Endothelial cell of umbilical vein (primary cell): ENCODE data around the gene QRFP. TPM values are rescaled to one million over a fixed set of nuclear protein-coding genes. Genes with fewer than 3 reads are reported as not detected.

ENCODE experiments used
- BruUV-seq: library from RNA; stranded (reverse); fragments of 400-500 nt; replicated peaks from 2 replicates; lab custom pipeline; 2021; lab: Mats Ljungman, UMichigan
- CTCF ChIA-PET: fragments of 300-600, 350-600 bp; sonication (Branson Sonifier 250); formaldehyde crosslinking; loops from one replicate; lab custom pipeline; 2021; ENCODE audit warnings: antibody characterized with exemption, inconsistent platforms; lab: Charles Lee
- POLR2A ChIA-PET: fragments of 300-600, 350-600 bp; sonication (Branson Sonifier 250); formaldehyde crosslinking; loops from one replicate; lab custom pipeline; 2021; ENCODE audit warnings: antibody characterized with exemption, inconsistent platforms; lab: Charles Lee
- DNase-seq: peaks from one replicate; pipeline ENCODE4 v3.0.0-alpha.2; 2011; ENCODE audit warnings: low read depth, low spot score
- FAIRE-seq: peaks from 2 replicates; lab custom pipeline; 2011; peaks lifted over from hg19 to GRCh38; lab: Jason Lieb, UNC
- H2AFZ ChIP-seq: 2 replicates; pipeline ENCODE4 v1.6.0; 2012; ENCODE audit warnings: low read depth, low read length, control low read depth, inconsistent platforms
- H3K27ac ChIP-seq: 2 replicates; pipeline ENCODE4 v1.5.1; 2011; ENCODE audit warnings: low read depth, mild to moderate bottlenecking, control low read depth, low read length, moderate library complexity; ENCODE audit not compliant: insufficient read depth
- H3K27me3 ChIP-seq, 2 experiments: 2 replicates each; pipeline versions ENCODE4 v1.6.0 to v1.6.1; 2011; ENCODE audit warnings: low read length in 2 of 2, mixed read lengths in 1 of 2; ENCODE audit not compliant: control insufficient read depth in 2 of 2, insufficient read depth in 2 of 2
- H3K36me3 ChIP-seq, 2 experiments: 2 replicates in 1 of 2; 3 replicates in 1 of 2; pipeline ENCODE4 v1.5.1; 2011; ENCODE audit warnings: low read length in 2 of 2, mild to moderate bottlenecking in 1 of 2, moderate library complexity in 1 of 2; ENCODE audit not compliant: control insufficient read depth in 2 of 2, insufficient read depth in 2 of 2; ENCODE audit errors: extremely low read depth in 1 of 2
- H3K4me1 ChIP-seq: 3 replicates; pipeline ENCODE4 v1.5.1; 2011; ENCODE audit warnings: mild to moderate bottlenecking, low read length; ENCODE audit not compliant: control insufficient read depth, insufficient read depth; ENCODE audit errors: extremely low read depth
- H3K4me2 ChIP-seq: 2 replicates; pipeline ENCODE4 v1.6.1; 2011; ENCODE audit warnings: low read length, control low read depth, mixed read lengths; ENCODE audit not compliant: insufficient read depth
- H3K4me3 ChIP-seq, 3 experiments: fragments of 200-600 bp in 1 of 3; sonication (generic), shearing (Covaris generic) in 1 of 3; replicated peaks in 1 of 3; 2 replicates each; pipeline ENCODE4 v1.5.1; 2011 to 2016; ENCODE audit warnings: control low read depth in 3 of 3, low read length in 3 of 3, mild to moderate bottlenecking in 2 of 3, inconsistent platforms in 1 of 3, low read depth in 1 of 3, moderate library complexity in 1 of 3; ENCODE audit not compliant: insufficient read depth in 1 of 3
- H3K79me2 ChIP-seq: 2 replicates; pipeline ENCODE4 v1.6.0; 2012; ENCODE audit warnings: low read length, inconsistent platforms; ENCODE audit not compliant: control insufficient read depth, insufficient read depth
- H3K9ac ChIP-seq: replicated peaks from 2 replicates; pipeline ENCODE3; 2011; ENCODE audit warnings: low read length, control low read depth; ENCODE audit not compliant: insufficient read depth; ENCODE audit errors: extremely low read depth
- H3K9me1 ChIP-seq: replicated peaks from 3 replicates; pipeline ENCODE4 v1.6.0; 2011; ENCODE audit warnings: mild to moderate bottlenecking, low read length; ENCODE audit not compliant: control insufficient read depth, insufficient read depth; ENCODE audit errors: extremely low read depth
- H3K9me3 ChIP-seq: replicated peaks from 2 replicates; pipeline ENCODE4 v1.5.1; 2012; ENCODE audit warnings: low read length, inconsistent platforms; ENCODE audit not compliant: control insufficient read depth, insufficient read depth
- H4K20me1 ChIP-seq: replicated peaks from 2 replicates; pipeline ENCODE3; 2011; ENCODE audit warnings: mild to moderate bottlenecking, low read length; ENCODE audit not compliant: control insufficient read depth, insufficient read depth; ENCODE audit errors: extremely low read depth
- CTCF ChIP-seq, 2 donors: IDR thresholded peaks; 1 replicate in 1 of 2; 2 replicates in 1 of 2; pipeline ENCODE4 v1.5.1; 2011; ENCODE audit warnings: low read length in 2 of 2, mild to moderate bottlenecking in 2 of 2, moderate library complexity in 2 of 2, control low read depth in 1 of 2, inconsistent platforms in 1 of 2, low read depth in 1 of 2; ENCODE audit not compliant: insufficient read depth in 1 of 2; ENCODE audit errors: extremely low read depth in 1 of 2
- EZH2 ChIP-seq: IDR thresholded peaks from 2 replicates; pipeline ENCODE4 v1.6.1; 2012; ENCODE audit warnings: borderline replicate concordance, low read depth, mild to moderate bottlenecking, moderate library complexity, low read length, inconsistent platforms; ENCODE audit not compliant: severe bottlenecking
- FOS ChIP-seq: IDR thresholded peaks from 2 replicates; pipeline ENCODE4 v1.6.1; 2011; ENCODE audit warnings: mild to moderate bottlenecking, low read length, moderate library complexity, borderline replicate concordance; ENCODE audit not compliant: insufficient read depth
- GATA2 ChIP-seq: IDR thresholded peaks from 2 replicates; pipeline ENCODE4 v1.7.0; 2011; ENCODE audit warnings: low read depth, mild to moderate bottlenecking, moderate library complexity, mixed read lengths, low read length; ENCODE audit not compliant: insufficient read length, insufficient read depth
- JUN ChIP-seq: IDR thresholded peaks from 2 replicates; pipeline ENCODE4 v1.6.1; 2011; ENCODE audit warnings: borderline replicate concordance, low read depth; ENCODE audit not compliant: insufficient read length, insufficient read depth
- MAX ChIP-seq: IDR thresholded peaks from 2 replicates; pipeline ENCODE4 v1.6.1; 2011; ENCODE audit not compliant: insufficient read depth, insufficient read length
- MYC ChIP-seq: IDR thresholded peaks from one replicate; pipeline ENCODE4 v1.6.1; 2011; ENCODE audit warnings: mild to moderate bottlenecking, low read depth, low read length
- POLR2A ChIP-seq: IDR thresholded peaks from 2 replicates; pipeline ENCODE4 v1.6.1; 2012; ENCODE audit warnings: low read depth, mild to moderate bottlenecking, control low read depth, low read length
- POLR2AphosphoS5 ChIP-seq: IDR thresholded peaks from 2 replicates; pipeline ENCODE4 v1.6.1; 2012; ENCODE audit warnings: low read depth, mild to moderate bottlenecking, control low read depth, low read length, moderate library complexity; ENCODE audit not compliant: insufficient read depth
- dilution Hi-C: fragments of 300-500 bp; cut with MboI; formaldehyde crosslinking; loops from one replicate; pipeline ENCODE4 v1.15.0; 2019; ENCODE audit warnings: low sequenced_read_pairs; ENCODE audit not compliant: extremely low pct_ligation_motif_present
- intact Hi-C: fragments of 100-400 bp; cut with micrococcal nuclease; formaldehyde crosslinking; loops from one replicate; pipeline ENCODE4 v1.10.0; 2022
- polyA plus RNA-seq, 4 experiments: library from polyadenylated mRNA; depleted of rRNA in 3 of 4; stranded (reverse) in 3 of 4; unstranded in 1 of 4; fragments of >200 nt; gene quantifications; 2 replicates each; pipeline versions ENCODE4 v1.2.1 to v1.2.3, GENCODE V29; 2011 to 2012; ENCODE audit warnings: missing spikeins in 1 of 4
- total RNA-seq: library from RNA; stranded (reverse); gene quantifications from 2 replicates; pipeline ENCODE4 v1.2.3, GENCODE V29; 2021

Gene QRFP
- total and polyA plus RNA-seq, 2 donors (not counting 3 experiments of a cell fraction or from before 2014, with no cell fraction given), result not detected

- no peaks in the 10 kb centered on the region for H3K27me3 ChIP-seq
- no TSS peak for BruUV-seq
- intact Hi-C loops (no loop called here), dilution Hi-C loops (loop anchor here (25.0 kb wide), 1 partner anchor 180 kb away; the partner anchor contains the start of gene EXOSC2)
- H3K79me2 ChIP-seq, result peaks cover 72% of the 10 kb centered on the region
- no peak overlapping the region for H3K9ac ChIP-seq
- H3K36me3 ChIP-seq, result peaks cover 19 to 34% of the 10 kb centered on the region in 2 experiments
- H3K4me3 ChIP-seq, result no peak overlapping the region
- H3K27ac ChIP-seq, result no peak overlapping the region
- no peak overlapping the region for H3K4me2 ChIP-seq
- FAIRE-seq (no peak), DNase-seq (no peak)
- H3K4me1 ChIP-seq, result peaks cover 3% of the 10 kb centered on the region
- no peaks in the 10 kb centered on the region for H3K9me1 ChIP-seq
- POLR2A ChIA-PET, result no interaction called here
- H2AFZ ChIP-seq, result no peak overlapping the region
- TF ChIP-seq MAX (no peak), POLR2AphosphoS5 (no peak), CTCF (IDR thresholded peaks at IDR 0.05; ENCODE audit: extremely low read depth in 1 of 2, insufficient read depth in 1 of 2, low read depth in 1 of 2, low read length in 2 of 2) (no peak), EZH2 (no peak), JUN (no peak), POLR2A (no peak), MYC (no peak), FOS (no peak), GATA2 (no peak)
- H3K9me3 ChIP-seq, result no peaks in the 10 kb centered on the region
- CTCF ChIA-PET, result interaction anchor here (1.1 to 11.0 kb wide), 11 partner anchors 9 to 179 kb away, joined by 4 to 327 read pairs (median 7); no protein-coding TSS in a partner anchor
- H4K20me1 ChIP-seq, result no peaks in the 10 kb centered on the region
These were observed 29.1 kb downstream of the QRFP start for GRCh38 chr9:130867556-130867955.
